Measurements from ENCODE around the gene CPLX1. TPM values are rescaled to one million over a fixed set of nuclear protein-coding genes. Genes with fewer than 3 reads are reported as not detected.

The CPLX1 gene
- total and polyA plus RNA-seq, 7 donors: 0.44 to 2.3 (median 1.4) TPM

GRCh38 chr4:827209-828081, 1.5 kb upstream of the CPLX1 start:
- TF ChIP-seq CTCF (IDR thresholded peaks at IDR 0.05): no peak
- no peaks in the 10 kb centered on the region for H3K36me3 ChIP-seq (ENCODE audit: insufficient read depth in 1 of 2, low read depth in 1 of 2)
- H3K4me1 ChIP-seq: no peaks in the 10 kb centered on the region
- no peak overlapping the region for H3K4me3 ChIP-seq
- H3K27me3 ChIP-seq (ENCODE audit: insufficient read depth in 3 of 3, low read length in 2 of 3): peaks cover 0 to 83% (median 41%) of the 10 kb centered on the region in 3 donors
- intact Hi-C loops (cut with DNase I): no loop called here
- H3K27ac ChIP-seq: no peak overlapping the region
- ATAC-seq (no peak), DNase-seq (peak; percentile 11 to 37)
- WGBS, 3 donors: 19 to 24% (median 23%) methylated on average over 14 to 20 of the region's 20 CpGs
- H3K9me3 ChIP-seq: no peaks in the 10 kb centered on the region

GRCh38 chr4:826508-827208, 729 bp upstream of the CPLX1 start:
- peaks cover 0 to 87% (median 37%) of the 10 kb centered on the region in 3 donors for H3K27me3 ChIP-seq (ENCODE audit: insufficient read depth in 3 of 3, low read length in 2 of 3)
- H3K4me3 ChIP-seq: peak overlapping the region; percentile 2
- TF ChIP-seq CTCF (IDR thresholded peaks at IDR 0.05): no peak
- intact Hi-C loops (cut with DNase I): no loop called here
- H3K27ac ChIP-seq: no peak overlapping the region
- H3K36me3 ChIP-seq (ENCODE audit: insufficient read depth in 1 of 2, low read depth in 1 of 2): no peaks in the 10 kb centered on the region
- H3K4me1 ChIP-seq: no peaks in the 10 kb centered on the region
- no peaks in the 10 kb centered on the region for H3K9me3 ChIP-seq
- peak; percentile 9 to 46 for DNase-seq
- ATAC-seq: no peak
- WGBS, 3 donors: 1 to 2% (median 1%) methylated on average over 40 to 71 of the region's 75 CpGs

- H3K27me3 ChIP-seq (ENCODE audit: insufficient read depth in 3 of 3, low read length in 2 of 3): peaks cover 0 to 90% (median 37%) of the 10 kb centered on the region in 3 donors
Observed at GRCh38 chr4:825063-825970, 612 bp downstream of the CPLX1 start.

More at GRCh38 chr4:825063-825970, 612 bp downstream of the CPLX1 start:
- H3K4me3 ChIP-seq: peak overlapping the region; percentile 49
- no peaks in the 10 kb centered on the region for H3K9me3 ChIP-seq
- peak in 1 of 2 donors; percentile 47 for DNase-seq
- no peaks in the 10 kb centered on the region for H3K36me3 ChIP-seq (ENCODE audit: insufficient read depth in 1 of 2, low read depth in 1 of 2)
- no peak overlapping the region for H3K27ac ChIP-seq
- H3K4me1 ChIP-seq: no peaks in the 10 kb centered on the region
- peak in 1 of 4 donors; percentile 65 for ATAC-seq
- no peak for TF ChIP-seq CTCF (IDR thresholded peaks at IDR 0.05)
- intact Hi-C loops (cut with DNase I): no loop called here
- WGBS, 3 donors: 4 to 6% (median 5%) methylated on average over 51 to 94 of the region's 94 CpGs

Measured in psoas muscle (tissue), 8 donors.